H1 (cell line): Measurements from ENCODE around the gene ANXA1. TPM values are rescaled to one million over a fixed set of nuclear protein-coding genes. Genes with fewer than 3 reads are reported as not detected.

Source experiments
- CTCF ChIA-PET: fragments of 300-600 bp; sonication (Branson Sonifier 250); formaldehyde crosslinking; loops from one replicate; lab custom pipeline; 2021; ENCODE audit not compliant: partially characterized antibody; lab: Charles Lee
- POLR2A ChIA-PET: fragments of 300-600 bp; sonication (Branson Sonifier 250); formaldehyde crosslinking; loops from one replicate; lab custom pipeline; 2021; ENCODE audit warnings: inconsistent platforms; ENCODE audit not compliant: partially characterized antibody; lab: Charles Lee
- DNase-seq, 2 experiments: peaks; one replicate each; pipeline versions ENCODE4 v3.0.0 to v3.0.0-alpha.2; 2010 to 2022; ENCODE audit warnings: low spot score in 2 of 2, low read depth in 1 of 2, mixed read lengths in 1 of 2
- FAIRE-seq: peaks from 2 replicates; lab custom pipeline; 2011; peaks lifted over from hg19 to GRCh38; lab: Jason Lieb, UNC
- H2AFZ ChIP-seq: 2 replicates; pipeline ENCODE4 v1.8.1; 2012; ENCODE audit warnings: low read length, inconsistent platforms
- H2AK5ac ChIP-seq: 2 replicates; pipeline ENCODE4 v1.6.1; 2013; ENCODE audit warnings: low read depth, low read length
- H2BK120ac ChIP-seq: replicated peaks from 2 replicates; pipeline ENCODE3; 2013; ENCODE audit warnings: low read depth, low read length, inconsistent platforms
- H2BK12ac ChIP-seq: 2 replicates; pipeline ENCODE4 v1.6.1; 2013; ENCODE audit warnings: low read depth, low read length
- H2BK15ac ChIP-seq: 2 replicates; pipeline ENCODE4 v1.6.1; 2013; ENCODE audit warnings: low read length
- H2BK20ac ChIP-seq: 2 replicates; pipeline ENCODE4 v1.6.1; 2013; ENCODE audit warnings: low read length
- H2BK5ac ChIP-seq: 2 replicates; pipeline ENCODE4 v1.6.1; 2013; ENCODE audit warnings: low read depth, low read length
- H3K14ac ChIP-seq: 2 replicates; pipeline ENCODE4 v1.6.1; 2013; ENCODE audit warnings: inconsistent platforms; ENCODE audit not compliant: insufficient read length
- H3K18ac ChIP-seq: 2 replicates; pipeline ENCODE4 v1.6.1; 2013; ENCODE audit warnings: low read length; ENCODE audit errors: extremely low read depth
- H3K23ac ChIP-seq: 2 replicates; pipeline ENCODE4 v1.6.1; 2013; ENCODE audit warnings: inconsistent platforms; ENCODE audit not compliant: insufficient read length
- H3K23me2 ChIP-seq: 2 replicates; pipeline ENCODE4 v1.6.1; 2013; ENCODE audit warnings: low read depth, low read length
- H3K27ac ChIP-seq: 2 replicates; pipeline ENCODE4 v1.6.1; 2011; ENCODE audit warnings: low read depth, low read length, inconsistent platforms
- H3K27me3 ChIP-seq, 4 experiments: replicated peaks in 1 of 4; 1 replicate in 1 of 4; 2 replicates in 3 of 4; pipeline versions ENCODE4 v1.6.1 to v1.8.1; 2011 to 2013; ENCODE audit warnings: low read length in 3 of 4, mild to moderate bottlenecking in 3 of 4, inconsistent platforms in 2 of 4, mixed read lengths in 2 of 4, moderate library complexity in 1 of 4; ENCODE audit not compliant: control insufficient read depth in 3 of 4, insufficient read depth in 3 of 4; ENCODE audit errors: extremely low read depth in 1 of 4
- H3K36me3 ChIP-seq, 4 experiments: 2 replicates each; pipeline versions ENCODE4 v1.6.1 to v1.8.1; 2011 to 2013; ENCODE audit warnings: mild to moderate bottlenecking in 4 of 4, low read length in 3 of 4, moderate library complexity in 2 of 4, control low read depth in 1 of 4, inconsistent platforms in 1 of 4; ENCODE audit not compliant: insufficient read depth in 4 of 4, control insufficient read depth in 2 of 4
- H3K4ac ChIP-seq: replicated peaks from 2 replicates; pipeline ENCODE3; 2013; ENCODE audit warnings: low read length, low read depth, mixed read lengths, inconsistent platforms; ENCODE audit not compliant: insufficient read length
- H3K4me1 ChIP-seq, 4 experiments: replicated peaks in 1 of 4; 1 replicate in 1 of 4; 2 replicates in 3 of 4; pipeline versions ENCODE4 v1.6.1 to v1.8.1; 2011 to 2013; ENCODE audit warnings: low read length in 3 of 4, inconsistent platforms in 2 of 4, mixed read lengths in 1 of 4; ENCODE audit not compliant: insufficient read depth in 4 of 4, control insufficient read depth in 3 of 4
- H3K4me2 ChIP-seq, 2 experiments: 2 replicates each; pipeline versions ENCODE4 v1.6.1 to v1.8.1; 2011 to 2013; ENCODE audit warnings: low read depth in 2 of 2, low read length in 2 of 2, control low read depth in 1 of 2, inconsistent platforms in 1 of 2, mild to moderate bottlenecking in 1 of 2; ENCODE audit not compliant: insufficient read depth in 1 of 2
- H3K4me3 ChIP-seq, 4 experiments: fragments of 200-600, 300-600 bp in 1 of 4; sonication (generic), shearing (Covaris generic), sonication (Bioruptor Twin) in 1 of 4; 2 replicates each; pipeline versions ENCODE4 v1.5.1 to v1.8.1; 2011 to 2016; ENCODE audit warnings: low read length in 4 of 4, low read depth in 3 of 4, control low read depth in 2 of 4, inconsistent platforms in 2 of 4, mild to moderate bottlenecking in 2 of 4, mixed read lengths in 1 of 4, moderate library complexity in 1 of 4; ENCODE audit not compliant: insufficient read depth in 2 of 4; ENCODE audit errors: extremely low read depth in 1 of 4
- H3K56ac ChIP-seq: replicated peaks from 2 replicates; pipeline ENCODE3; 2013; ENCODE audit warnings: low read depth, mild to moderate bottlenecking, mixed read lengths, low read length, inconsistent platforms; ENCODE audit not compliant: insufficient read length
- H3K79me1 ChIP-seq: 2 replicates; pipeline ENCODE4 v1.6.1; 2013; ENCODE audit warnings: low read depth, low read length, control low read depth
- H3K79me2 ChIP-seq, 2 experiments: 2 replicates each; pipeline versions ENCODE4 v1.6.1 to v1.8.1; 2012 to 2013; ENCODE audit warnings: low read length in 2 of 2, mild to moderate bottlenecking in 2 of 2, inconsistent platforms in 1 of 2; ENCODE audit not compliant: insufficient read depth in 2 of 2, control insufficient read depth in 1 of 2
- H3K9ac ChIP-seq, 4 experiments: replicated peaks in 1 of 4; 1 replicate in 1 of 4; 2 replicates in 3 of 4; pipeline versions ENCODE4 v1.6.1 to v1.8.1; 2011 to 2013; ENCODE audit warnings: low read depth in 3 of 4, low read length in 3 of 4, control low read depth in 2 of 4, mild to moderate bottlenecking in 2 of 4, moderate library complexity in 2 of 4, inconsistent platforms in 1 of 4; ENCODE audit errors: extremely low read depth in 1 of 4
- H3K9me3 ChIP-seq, 2 experiments: 2 replicates each; pipeline versions ENCODE4 v1.6.1 to v1.8.1; 2012 to 2013; ENCODE audit warnings: mild to moderate bottlenecking in 2 of 2, moderate library complexity in 2 of 2, control low read depth in 1 of 2, inconsistent platforms in 1 of 2, low read depth in 1 of 2, low read length in 1 of 2, mixed read lengths in 1 of 2; ENCODE audit not compliant: insufficient read depth in 2 of 2
- H4K20me1 ChIP-seq, 2 experiments: replicated peaks in 1 of 2; 2 replicates each; pipeline versions ENCODE3 to v1.8.1; 2011 to 2013; ENCODE audit warnings: inconsistent platforms in 2 of 2, low read length in 2 of 2, mild to moderate bottlenecking in 1 of 2; ENCODE audit not compliant: insufficient read depth in 2 of 2, control insufficient read depth in 1 of 2
- H4K5ac ChIP-seq: 2 replicates; pipeline ENCODE4 v1.6.1; 2013; ENCODE audit warnings: low read length, low read depth, mixed read lengths, inconsistent platforms; ENCODE audit not compliant: insufficient read length
- H4K8ac ChIP-seq: 2 replicates; pipeline ENCODE4 v1.8.0; 2013; ENCODE audit warnings: mild to moderate bottlenecking, moderate library complexity, low read length, inconsistent platforms; ENCODE audit not compliant: insufficient read depth; ENCODE audit errors: extremely low read depth
- H4K91ac ChIP-seq: replicated peaks from 2 replicates; pipeline ENCODE3; 2013; ENCODE audit warnings: low read length, mixed read lengths, inconsistent platforms; ENCODE audit not compliant: insufficient read length
- BACH1 ChIP-seq: IDR thresholded peaks from 2 replicates; pipeline ENCODE4 v1.6.1; 2012; ENCODE audit warnings: low read length, improper control_type of control experiment
- CBX5 ChIP-seq: fragments of 300-800, 300-1000 bp; sonication (generic); IDR thresholded peaks from 2 replicates; pipeline ENCODE4 v1.7.1; 2016; ENCODE audit warnings: antibody characterized with exemption, low read length, low read depth
- CTBP2 ChIP-seq: IDR thresholded peaks from 2 replicates; pipeline ENCODE4 v1.7.0; 2011; ENCODE audit warnings: borderline replicate concordance, mild to moderate bottlenecking, moderate library complexity, mixed read lengths, low read length; ENCODE audit not compliant: insufficient read depth, insufficient read length
- EGR1 ChIP-seq: IDR thresholded peaks from 2 replicates; pipeline ENCODE4 v1.6.1; 2011; ENCODE audit warnings: low read depth, low read length, borderline replicate concordance
- HDAC6 ChIP-seq: IDR thresholded peaks from one replicate; pipeline ENCODE4 v1.7.1; 2012; ENCODE audit warnings: low read depth, mild to moderate bottlenecking, inconsistent platforms, low read length, moderate library complexity
- JUND ChIP-seq: IDR thresholded peaks from 2 replicates; pipeline ENCODE4 v1.6.1; 2011; ENCODE audit warnings: mild to moderate bottlenecking, improper control_type of control experiment, low read length
- RAD21 ChIP-seq, 2 experiments: IDR thresholded peaks in 1 of 2; conservative IDR thresholded peaks in 1 of 2; 2 replicates each; pipeline ENCODE4 v1.6.1; 2011; ENCODE audit warnings: low read depth in 2 of 2, low read length in 2 of 2, improper control_type of control experiment in 1 of 2, inconsistent platforms in 1 of 2, mild to moderate bottlenecking in 1 of 2, moderate library complexity in 1 of 2
- RBBP5 ChIP-seq: IDR thresholded peaks from 2 replicates; pipeline ENCODE4 v1.7.1; 2012; ENCODE audit warnings: low read depth, mild to moderate bottlenecking, inconsistent platforms, low read length, moderate library complexity, borderline replicate concordance
- SIX5 ChIP-seq: IDR thresholded peaks from 2 replicates; pipeline ENCODE4 v1.6.1; 2011; ENCODE audit warnings: mild to moderate bottlenecking, low read depth, low read length
- SP1 ChIP-seq: IDR thresholded peaks from 2 replicates; pipeline ENCODE4 v1.6.1; 2011; ENCODE audit warnings: low read depth, low read length
- WGBS, 2 experiments: shearing (Covaris generic) in 1 of 2; methylation state at CpG; one replicate each; pipeline versions ENCODE4 v1.1.6 to v1.1.7; 2013 to 2015; ENCODE audit warnings: low lambda C conversion rate in 2 of 2, mixed read lengths in 2 of 2, inconsistent platforms in 1 of 2, low coverage in 1 of 2, missing lambda C conversion rate in 1 of 2; ENCODE audit not compliant: insufficient replicate concordance in 2 of 2, insufficient coverage in 1 of 2, insufficient read length in 1 of 2; ENCODE audit errors: extremely low coverage in 1 of 2, missing lambda C conversion rate in 1 of 2; 5-methylcytosine and 5-hydroxymethylcytosine counted together
- polyA plus RNA-seq, 7 experiments: library from polyadenylated mRNA; depleted of rRNA in 3 of 7; stranded (reverse) in 5 of 7; unstranded in 2 of 7; fragments of >200 nt in 5 of 7; fragments of 200-250 nt in 2 of 7; gene quantifications; 1 replicate in 5 of 7; 2 replicates in 1 of 7; 4 replicates in 1 of 7; pipeline versions ENCODE4 v1.2.1 to v1.2.3, GENCODE V29; 2011 to 2013; ENCODE audit warnings: missing spikeins in 2 of 7, mixed read lengths in 2 of 7
- total RNA-seq: library from RNA; stranded (reverse); fragmentation: NEBNext Ultra II Directional; extraction: Animal tissue kit (Norgen Biotek cat#: 25700); gene quantifications from 2 replicates; pipeline ENCODE4 v1.2.1, GENCODE V29; 2021
- TF ChIP-seq, protein P1 (sequence below), 3 experiments: IDR thresholded peaks; 1 replicate in 2 of 3; 2 replicates in 1 of 3; pipeline versions ENCODE4 v1.5.1 to v1.6.1; 2011; ENCODE audit warnings: low read length in 3 of 3, mild to moderate bottlenecking in 3 of 3, inconsistent platforms in 2 of 3, low read depth in 1 of 3, moderate library complexity in 1 of 3; ENCODE audit not compliant: insufficient read depth in 1 of 3; ENCODE audit errors: control extremely low read depth in 1 of 3

Gene ANXA1
- total and polyA plus RNA-seq, 2 of the 8 experiments (the other 6 are each of a cell fraction or from before 2014, with no cell fraction given) = 0.71 to 5.7 TPM

DNA sequence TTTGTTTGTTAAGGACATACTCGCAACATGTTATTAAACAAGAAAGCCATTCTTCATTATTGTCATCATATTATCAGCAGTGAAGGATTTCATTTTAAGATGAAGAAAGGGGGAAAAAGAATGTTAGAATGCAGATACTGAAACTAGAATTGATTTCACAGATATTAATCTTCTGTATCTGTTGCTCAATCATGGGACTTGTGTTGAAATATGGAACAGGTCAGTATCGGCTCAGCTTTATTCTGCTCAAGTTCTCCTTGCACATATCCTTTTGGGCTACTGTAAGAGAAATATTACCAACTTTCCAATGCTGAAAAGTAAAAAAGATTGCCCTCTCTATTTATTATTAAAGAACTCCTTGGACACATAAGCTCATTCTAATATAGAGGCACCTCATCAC, 13.8 kb upstream of the ANXA1 start:
- Histone ChIP-seq H4K5ac (no peak overlapping the region), H2BK12ac (no peak overlapping the region), H3K14ac (no peak overlapping the region), H2AFZ (no peak overlapping the region), H3K36me3 (no peaks in the 10 kb centered on the region), H4K20me1 (no peaks in the 10 kb centered on the region), H3K27ac (no peak overlapping the region), H3K4ac (no peak overlapping the region), H2BK20ac (no peak overlapping the region), H3K23me2 (no peaks in the 10 kb centered on the region), H3K18ac (no peak overlapping the region), H3K56ac (no peak overlapping the region), H2AK5ac (no peak overlapping the region), H4K8ac (no peak overlapping the region), H3K79me1 (no peaks in the 10 kb centered on the region), H2BK5ac (no peak overlapping the region), H3K9me3 (no peaks in the 10 kb centered on the region), H3K4me2 (no peak overlapping the region), H2BK120ac (no peak overlapping the region), H3K9ac (no peak overlapping the region), H3K27me3 (no peaks in the 10 kb centered on the region), H3K4me3 (no peak overlapping the region), H3K79me2 (no peaks in the 10 kb centered on the region), H3K4me1 (no peaks in the 10 kb centered on the region), H2BK15ac (no peak overlapping the region), H3K23ac (no peak overlapping the region), H4K91ac (no peak overlapping the region)
- WGBS, 2 experiments = 82% methylated on average over 2 of the region's 2 CpGs; no CpG with 5 or more reads in 1 of the 2 experiments
- DNase-seq = no peak
- POLR2A ChIA-PET = no interaction called here
- FAIRE-seq = no peak
- CTCF ChIA-PET = interaction anchor here (0.9 kb wide), 2 partner anchors 39 to 203 kb away, joined by 3 to 5 read pairs; no protein-coding TSS in a partner anchor
- TF ChIP-seq RBBP5 (no peak), RAD21 (IDR thresholded peaks at IDR 0.05 in 1 of 2, conservative IDR thresholded peaks at IDR 0.05 in 1 of 2; ENCODE audit: low read depth in 2 of 2, low read length in 2 of 2) (no peak), SIX5 (no peak), JUND (no peak), SP1 (no peak), EGR1 (no peak), CBX5 (no peak), CTBP2 (no peak), HDAC6 (no peak), BACH1 (no peak)
- TF ChIP-seq, protein P1, sequence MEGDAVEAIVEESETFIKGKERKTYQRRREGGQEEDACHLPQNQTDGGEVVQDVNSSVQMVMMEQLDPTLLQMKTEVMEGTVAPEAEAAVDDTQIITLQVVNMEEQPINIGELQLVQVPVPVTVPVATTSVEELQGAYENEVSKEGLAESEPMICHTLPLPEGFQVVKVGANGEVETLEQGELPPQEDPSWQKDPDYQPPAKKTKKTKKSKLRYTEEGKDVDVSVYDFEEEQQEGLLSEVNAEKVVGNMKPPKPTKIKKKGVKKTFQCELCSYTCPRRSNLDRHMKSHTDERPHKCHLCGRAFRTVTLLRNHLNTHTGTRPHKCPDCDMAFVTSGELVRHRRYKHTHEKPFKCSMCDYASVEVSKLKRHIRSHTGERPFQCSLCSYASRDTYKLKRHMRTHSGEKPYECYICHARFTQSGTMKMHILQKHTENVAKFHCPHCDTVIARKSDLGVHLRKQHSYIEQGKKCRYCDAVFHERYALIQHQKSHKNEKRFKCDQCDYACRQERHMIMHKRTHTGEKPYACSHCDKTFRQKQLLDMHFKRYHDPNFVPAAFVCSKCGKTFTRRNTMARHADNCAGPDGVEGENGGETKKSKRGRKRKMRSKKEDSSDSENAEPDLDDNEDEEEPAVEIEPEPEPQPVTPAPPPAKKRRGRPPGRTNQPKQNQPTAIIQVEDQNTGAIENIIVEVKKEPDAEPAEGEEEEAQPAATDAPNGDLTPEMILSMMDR (IDR thresholded peaks at IDR 0.05; ENCODE audit: control extremely low read depth in 1 of 3, insufficient read depth in 1 of 3, low read depth in 1 of 3, low read length in 3 of 3) = no peak
